Parathyroid adenoma (tissue), 2 donors: ENCODE results near the gene ATP2C2.

Experiments
- H2AFZ ChIP-seq: fragments of 300-600 bp; sonication (generic); one replicate; pipeline ENCODE4 v1.7.0; 2017; ENCODE audit warnings: antibody characterized with exemption, mild to moderate bottlenecking
- H3K27ac ChIP-seq: fragments of 300-600 bp; sonication (generic); one replicate; pipeline ENCODE4 v1.7.0; 2017
- H3K27me3 ChIP-seq: fragments of 300-600 bp; sonication (generic); one replicate; pipeline ENCODE4 v1.7.0; 2017; ENCODE audit warnings: low read length; ENCODE audit not compliant: control insufficient read depth, insufficient read depth
- H3K36me3 ChIP-seq: fragments of 300-600 bp; sonication (generic); one replicate; pipeline ENCODE4 v1.7.0; 2017; ENCODE audit warnings: low read length; ENCODE audit not compliant: control insufficient read depth, insufficient read depth
- H3K4me1 ChIP-seq: fragments of 300-600 bp; sonication (generic); one replicate; pipeline ENCODE4 v1.7.0; 2017; ENCODE audit warnings: control low read depth
- H3K4me2 ChIP-seq: fragments of 300-600 bp; sonication (generic); one replicate; pipeline ENCODE4 v1.7.0; 2017; ENCODE audit warnings: low read length
- H3K4me3 ChIP-seq: fragments of 300-600 bp; sonication (generic); one replicate; pipeline ENCODE4 v1.7.0; 2017; ENCODE audit warnings: low read depth, low read length
- H3K79me2 ChIP-seq: fragments of 300-600 bp; sonication (generic); one replicate; pipeline ENCODE4 v1.7.0; 2017; ENCODE audit warnings: control low read depth
- H3K9ac ChIP-seq: fragments of 300-600 bp; sonication (generic); one replicate; pipeline ENCODE4 v1.7.0; 2017; ENCODE audit warnings: mild to moderate bottlenecking
- H3K9me3 ChIP-seq: fragments of 300-600 bp; sonication (generic); one replicate; pipeline ENCODE4 v1.7.0; 2017; ENCODE audit warnings: low read length; ENCODE audit not compliant: control insufficient read depth
- CTCF ChIP-seq: fragments of 300-600 bp; sonication (generic); IDR thresholded peaks from one replicate; pipeline ENCODE4 v1.7.0; 2017; ENCODE audit warnings: antibody characterized with exemption, mild to moderate bottlenecking
- donor health status: primary hyperparathyroidism.

Gene ATP2C2

GRCh38 chr16:84453061-84453752 lies 84.9 kb downstream of the ATP2C2 start:
- H3K27me3 ChIP-seq, result no peaks in the 10 kb centered on the region
- no peaks in the 10 kb centered on the region for H3K79me2 ChIP-seq
- no peak overlapping the region for H3K4me3 ChIP-seq
- TF ChIP-seq CTCF, result no peak
- no peak overlapping the region for H3K27ac ChIP-seq
- H3K9ac ChIP-seq, result no peak overlapping the region
- no peaks in the 10 kb centered on the region for H3K9me3 ChIP-seq
- H3K4me1 ChIP-seq, result no peaks in the 10 kb centered on the region
- H2AFZ ChIP-seq, result no peak overlapping the region
- H3K4me2 ChIP-seq, result no peak overlapping the region
- no peaks in the 10 kb centered on the region for H3K36me3 ChIP-seq

- Histone ChIP-seq H3K79me2 (no peaks in the 10 kb centered on the region), H3K27me3 (no peaks in the 10 kb centered on the region), H3K4me1 (no peaks in the 10 kb centered on the region), H2AFZ (no peak overlapping the region), H3K4me2 (no peak overlapping the region), H3K36me3 (no peaks in the 10 kb centered on the region), H3K4me3 (no peak overlapping the region), H3K9ac (no peak overlapping the region), H3K27ac (no peak overlapping the region), H3K9me3 (no peaks in the 10 kb centered on the region)
- TF ChIP-seq CTCF, result no peak
These were observed 86.3 kb downstream of the ATP2C2 start for GRCh38 chr16:84454611-84455010.

- Histone ChIP-seq H3K9ac (no peak overlapping the region), H3K27me3 (no peaks in the 10 kb centered on the region), H3K79me2 (no peaks in the 10 kb centered on the region), H3K27ac (no peak overlapping the region), H3K4me2 (no peak overlapping the region), H2AFZ (no peak overlapping the region), H3K36me3 (no peaks in the 10 kb centered on the region), H3K4me1 (no peaks in the 10 kb centered on the region), H3K9me3 (no peaks in the 10 kb centered on the region), H3K4me3 (no peak overlapping the region)
- no peak for TF ChIP-seq CTCF
These were observed 86.7 kb downstream of the ATP2C2 start for GRCh38 chr16:84455031-84455430.

GRCh38 chr16:84458606-84459532 lies 90.5 kb downstream of the ATP2C2 start:
- H2AFZ ChIP-seq, result no peak overlapping the region
- no peak overlapping the region for H3K4me3 ChIP-seq
- H3K9me3 ChIP-seq, result no peaks in the 10 kb centered on the region
- no peak overlapping the region for H3K9ac ChIP-seq
- no peak overlapping the region for H3K27ac ChIP-seq
- H3K36me3 ChIP-seq, result no peaks in the 10 kb centered on the region
- no peak overlapping the region for H3K4me2 ChIP-seq
- no peaks in the 10 kb centered on the region for H3K4me1 ChIP-seq
- no peaks in the 10 kb centered on the region for H3K79me2 ChIP-seq
- TF ChIP-seq CTCF, result no peak
- no peaks in the 10 kb centered on the region for H3K27me3 ChIP-seq
